ENCODE results near the gene CNRIP1.
"Not testable (repeated sequence)": the region's sequence is repeated elsewhere in the genome, so short reads cannot be mapped to it uniquely, and the experiment has no call there.

Gene CNRIP1, protein sequence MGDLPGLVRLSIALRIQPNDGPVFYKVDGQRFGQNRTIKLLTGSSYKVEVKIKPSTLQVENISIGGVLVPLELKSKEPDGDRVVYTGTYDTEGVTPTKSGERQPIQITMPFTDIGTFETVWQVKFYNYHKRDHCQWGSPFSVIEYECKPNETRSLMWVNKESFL

DNA sequence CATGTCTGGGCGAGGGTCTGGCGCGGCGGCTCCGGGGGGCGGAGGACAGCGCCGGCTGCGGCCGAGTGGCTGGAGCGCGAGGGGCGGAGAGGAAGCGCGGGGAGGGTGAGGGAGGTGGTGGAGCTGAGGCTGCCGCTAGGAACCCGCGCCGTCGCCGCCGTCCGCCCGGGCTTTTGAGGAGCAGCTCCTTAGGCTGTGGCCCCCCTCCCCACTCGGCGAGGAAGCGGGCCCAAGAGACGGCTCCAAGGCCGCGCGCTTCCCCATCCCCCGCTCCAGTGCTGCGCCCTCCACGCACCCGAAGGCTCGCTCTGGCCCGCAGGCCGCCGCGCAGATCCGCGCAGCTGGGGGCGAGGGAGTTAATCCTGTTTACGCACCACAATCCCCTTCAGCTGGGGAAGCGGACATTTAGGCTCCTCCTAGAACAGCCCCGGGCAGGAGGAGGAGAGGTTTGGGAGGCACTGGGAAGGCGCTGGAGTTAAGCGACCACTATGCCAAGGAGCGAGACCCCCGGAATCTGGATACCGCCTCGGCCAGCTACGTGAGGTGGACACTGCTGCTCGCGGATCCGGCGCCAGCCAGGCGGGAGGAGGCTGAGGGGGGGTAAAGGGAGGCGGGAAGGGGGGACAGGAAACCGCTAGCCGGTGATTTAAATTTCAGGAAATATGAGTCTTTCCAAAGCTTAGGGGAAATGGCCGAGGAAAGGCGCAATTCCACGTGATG, at the start of gene CNRIP1:
CNRIP1 (minus strand) TSS at position 552 of the 720 bp plus-strand sequence; CDS start at position 3, 549 bp downstream.
- peak; percentile 61 for DNase-seq (ENCODE audit: low spot score)

DNA sequence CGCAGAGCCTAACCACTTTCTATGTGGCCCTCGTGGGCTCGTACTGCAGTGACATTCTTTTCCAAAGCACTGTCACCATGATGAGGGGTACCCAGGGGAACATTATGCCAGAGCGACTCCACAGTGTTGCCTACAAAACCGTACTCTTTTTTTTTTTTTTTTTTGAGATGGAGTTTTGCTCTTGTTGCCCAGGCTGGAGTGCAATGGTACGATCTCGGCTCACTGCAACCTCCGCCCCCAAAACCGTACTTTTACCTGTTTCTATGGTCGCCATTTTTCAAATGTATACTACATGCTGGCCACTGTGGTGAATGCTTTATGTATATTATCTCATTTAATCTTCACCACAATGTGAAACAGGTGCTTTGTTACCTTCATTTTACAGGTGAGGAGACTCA, 49.6 kb upstream of the CNRIP1 start:
- no peak for DNase-seq (ENCODE audit: low spot score)

DNA sequence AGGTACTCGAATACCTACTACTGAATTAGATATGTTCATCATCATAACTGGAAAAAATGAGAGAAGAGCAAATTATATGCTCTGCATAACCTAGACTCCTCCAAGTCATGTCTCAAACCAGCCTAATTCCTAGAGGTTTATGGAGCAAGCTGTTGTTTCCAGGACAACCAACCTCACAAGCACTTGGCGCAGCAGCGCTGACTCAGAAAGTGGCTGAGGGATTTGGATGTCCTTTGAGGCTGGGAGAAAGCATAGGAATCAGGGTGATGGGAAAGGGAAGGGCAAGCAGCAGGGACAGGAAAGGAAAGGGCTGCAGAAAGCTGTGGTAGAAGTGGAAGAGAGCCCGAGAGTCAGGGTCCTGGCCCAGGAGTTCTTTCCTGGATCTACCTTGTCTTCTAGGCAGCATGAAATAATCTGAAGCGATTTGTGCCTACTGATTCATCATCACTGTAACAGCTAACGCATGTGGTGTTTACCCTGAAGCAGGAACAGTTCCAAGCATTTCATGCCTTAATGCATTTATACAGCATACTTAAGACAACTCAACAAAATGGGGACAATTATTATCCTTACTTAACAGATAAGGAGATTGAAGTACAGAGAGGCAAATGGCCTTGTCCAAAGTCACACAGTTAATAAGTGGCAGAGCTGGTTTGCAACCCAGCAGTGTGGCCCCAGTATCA, 49.0 kb upstream of the CNRIP1 start:
- peak; percentile 53 for DNase-seq (ENCODE audit: low spot score)

DNA sequence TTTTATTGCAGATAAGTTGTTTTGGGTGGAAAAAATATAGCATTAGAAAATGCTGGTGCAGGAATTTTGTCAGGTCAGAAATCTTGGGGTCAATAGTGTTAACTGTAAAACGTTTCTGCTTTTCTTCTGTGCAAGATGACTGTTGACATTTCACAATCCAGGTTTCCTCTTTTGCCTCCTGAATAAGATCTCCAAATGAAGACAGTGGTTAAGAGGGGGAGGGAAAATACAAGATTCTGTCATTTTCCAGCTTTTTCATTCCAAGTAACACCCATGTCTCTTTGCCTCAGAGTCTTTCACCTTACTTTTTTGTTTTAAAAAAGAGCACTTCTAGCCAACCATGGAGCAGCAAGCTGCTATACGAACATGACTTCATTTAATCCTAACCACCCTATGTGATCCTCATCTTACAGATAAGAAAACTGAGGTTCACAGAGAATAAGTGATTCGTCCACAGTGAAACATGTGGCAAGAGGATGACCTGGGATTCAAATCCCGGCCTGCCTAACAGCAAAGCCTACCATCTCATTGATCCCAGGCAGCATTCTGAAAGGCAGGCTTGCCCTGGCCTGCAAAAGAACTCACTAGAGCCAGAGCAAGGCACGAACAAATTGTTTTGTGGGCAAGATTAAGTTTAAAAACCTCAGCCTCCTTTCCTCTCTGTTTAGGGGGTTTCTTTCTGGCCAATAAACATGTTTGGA, 48.4 kb upstream of the CNRIP1 start:
- peak; percentile 67 for DNase-seq (ENCODE audit: low spot score)

DNA sequence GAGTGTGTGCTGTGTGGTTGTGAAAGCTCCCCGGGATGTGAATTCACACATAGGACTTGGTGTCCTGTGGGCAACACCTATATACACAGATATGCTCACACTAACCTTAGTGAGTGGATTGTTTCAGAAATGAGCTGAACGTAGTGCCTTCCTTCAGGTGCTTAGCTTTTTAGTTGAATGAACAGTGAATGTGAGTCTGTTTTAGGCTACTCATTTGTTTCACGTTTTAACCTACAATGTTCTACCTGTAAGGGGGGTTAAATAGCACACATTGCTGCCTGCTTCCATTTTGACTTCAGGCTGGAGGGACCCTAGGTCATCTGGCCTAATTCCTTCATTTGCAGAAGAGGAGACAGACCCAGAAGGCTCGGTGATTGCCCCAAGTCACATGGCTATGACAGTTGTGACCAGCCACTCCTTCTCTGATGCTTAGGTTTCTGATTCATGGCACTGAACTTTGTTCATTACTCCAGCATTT, 46.4 kb upstream of the CNRIP1 start:
- DNase-seq (ENCODE audit: low spot score): peak; percentile 45

DNA sequence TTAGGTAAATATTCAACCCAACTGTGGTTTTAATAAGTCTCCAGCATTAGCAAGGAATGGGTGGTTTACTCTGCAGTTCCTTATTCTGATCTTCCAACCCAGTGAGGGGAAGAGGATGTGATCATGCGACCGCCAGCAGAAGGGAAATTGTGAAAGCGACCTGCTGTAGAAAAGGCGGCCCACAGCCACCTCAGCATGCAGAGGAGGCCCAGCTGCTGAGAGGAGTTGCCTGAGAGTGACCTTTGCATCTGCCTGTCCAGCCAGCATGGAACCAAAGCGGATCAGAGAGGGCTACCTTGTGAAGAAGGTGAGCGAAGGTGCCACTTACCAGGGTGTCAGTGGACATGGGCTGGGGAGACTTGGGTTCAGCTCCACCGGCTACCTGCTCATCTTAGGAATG, 45.3 kb upstream of the CNRIP1 start, which contains the start of gene PLEK:
PLEK (plus strand) TSS at position 196 of the 400 bp plus-strand sequence; CDS start at position 266, 70 bp downstream.
- DNase-seq (ENCODE audit: low spot score): peak; percentile 64

DNA sequence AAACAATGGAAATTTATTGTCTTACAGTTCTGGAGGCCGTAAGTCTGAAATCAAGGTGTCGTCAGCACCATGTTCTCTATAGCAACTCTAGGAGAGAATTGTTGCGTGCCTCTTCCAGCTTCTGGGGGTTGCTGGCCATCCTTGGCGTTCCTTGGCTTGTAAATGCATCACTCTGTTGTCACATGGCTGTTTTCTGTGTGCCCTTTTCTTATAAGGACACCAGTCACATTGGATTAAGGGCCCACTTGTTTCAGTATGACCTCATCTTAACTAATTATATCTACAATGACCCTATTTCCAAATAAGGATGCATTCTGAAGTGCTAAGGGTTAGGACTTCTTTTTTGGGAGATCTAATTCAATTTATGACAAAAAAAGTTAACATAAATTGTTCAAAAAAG, 44.0 kb upstream of the CNRIP1 start:
- DNase-seq (ENCODE audit: low spot score): no peak

DNA sequence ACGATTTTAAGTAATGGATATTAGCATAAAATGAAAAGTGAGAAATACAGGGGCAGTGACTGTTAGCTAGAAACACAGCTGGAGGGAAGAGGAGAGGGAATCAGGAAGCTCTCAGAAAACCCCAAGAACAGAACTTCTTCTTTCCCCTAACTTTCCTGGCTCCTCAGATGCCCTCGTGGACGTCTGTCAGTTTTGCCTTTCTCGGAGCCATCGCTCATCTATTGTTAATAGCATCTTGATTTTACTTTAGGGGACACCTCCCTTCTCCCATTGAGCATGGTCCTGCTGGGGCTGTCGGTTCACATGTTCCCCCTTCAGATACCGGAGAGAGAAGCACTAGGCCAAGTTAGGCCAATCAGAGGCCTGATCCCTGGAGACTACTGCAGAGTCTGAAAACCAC, 43.0 kb upstream of the CNRIP1 start:
- DNase-seq (ENCODE audit: low spot score): peak; percentile 46

DNA sequence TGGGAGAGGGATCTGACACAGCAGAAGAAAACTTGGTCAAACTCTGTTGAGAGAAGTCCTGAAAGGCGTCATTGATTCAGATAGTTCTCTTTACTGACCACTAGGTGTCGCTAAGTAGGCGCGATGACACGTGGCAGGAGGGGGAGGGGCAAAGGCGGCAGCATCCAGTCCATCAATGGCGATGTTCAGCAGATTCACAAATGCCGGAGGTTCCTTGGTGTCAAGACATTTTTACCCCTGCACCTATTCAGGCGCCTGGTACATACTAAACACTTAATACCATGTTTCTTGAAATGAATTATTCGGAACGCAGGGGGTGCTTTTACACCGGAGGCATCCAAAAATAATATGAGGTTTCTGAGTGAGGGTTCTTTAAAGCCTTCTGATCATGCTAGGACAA, 42.3 kb upstream of the CNRIP1 start:
- peak; percentile 64 for DNase-seq (ENCODE audit: low spot score)

DNA sequence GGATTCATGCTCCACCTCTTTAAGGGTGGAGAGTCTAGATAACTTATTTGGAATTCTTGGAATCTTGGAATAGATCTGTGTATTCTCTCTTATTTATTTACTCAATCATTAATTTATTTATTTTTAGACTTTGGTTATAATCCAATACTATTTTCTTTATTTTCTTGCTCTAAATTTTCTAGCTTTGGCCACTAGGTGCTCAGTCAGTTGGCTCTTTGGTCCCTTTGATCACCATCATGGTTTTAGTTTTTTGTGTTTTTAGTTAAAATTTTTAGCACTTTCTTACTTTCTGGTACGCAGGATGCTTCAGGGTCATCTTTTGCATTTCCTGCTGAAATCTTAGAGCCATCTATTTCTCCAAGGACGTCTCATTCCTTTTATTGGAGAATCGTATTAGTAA, 40.1 kb upstream of the CNRIP1 start:
- DNase-seq (ENCODE audit: low spot score): no peak

DNA sequence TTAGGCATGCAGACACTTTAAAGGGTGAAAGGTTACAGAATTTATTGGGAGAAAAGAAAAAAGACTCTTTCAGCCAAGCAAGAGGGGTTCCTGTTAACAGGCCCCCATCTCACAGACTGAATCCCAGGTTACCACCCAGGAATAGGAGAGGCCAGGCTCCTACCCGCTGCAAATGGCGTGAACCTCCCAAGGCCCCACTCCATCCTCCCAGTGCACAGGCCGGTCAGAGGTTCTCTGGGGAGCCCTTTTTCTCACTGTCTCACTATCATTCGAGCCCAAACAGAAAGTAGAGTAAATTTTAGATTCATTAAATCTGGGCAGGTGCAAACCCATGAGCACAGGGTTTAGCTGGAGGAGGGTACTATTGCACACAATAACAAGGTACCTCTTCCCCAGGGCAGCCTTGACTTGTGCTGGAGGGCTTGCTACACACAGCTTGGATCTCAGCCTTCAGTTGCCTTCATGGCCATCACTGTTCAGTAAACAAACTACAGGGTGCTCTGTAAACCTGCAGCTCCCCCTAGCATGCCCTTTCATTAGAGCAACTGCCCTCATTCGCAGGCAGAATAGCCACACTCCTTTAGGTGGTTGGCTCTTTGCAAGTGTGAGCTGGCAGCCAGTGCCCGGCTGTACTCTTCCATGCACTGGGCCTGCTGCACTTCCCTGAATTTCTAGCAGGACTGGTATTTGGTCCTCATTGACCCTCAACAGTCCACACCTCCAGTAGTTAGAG, 38.0 kb upstream of the CNRIP1 start:
- DNase-seq (ENCODE audit: low spot score): peak; percentile 62

DNA sequence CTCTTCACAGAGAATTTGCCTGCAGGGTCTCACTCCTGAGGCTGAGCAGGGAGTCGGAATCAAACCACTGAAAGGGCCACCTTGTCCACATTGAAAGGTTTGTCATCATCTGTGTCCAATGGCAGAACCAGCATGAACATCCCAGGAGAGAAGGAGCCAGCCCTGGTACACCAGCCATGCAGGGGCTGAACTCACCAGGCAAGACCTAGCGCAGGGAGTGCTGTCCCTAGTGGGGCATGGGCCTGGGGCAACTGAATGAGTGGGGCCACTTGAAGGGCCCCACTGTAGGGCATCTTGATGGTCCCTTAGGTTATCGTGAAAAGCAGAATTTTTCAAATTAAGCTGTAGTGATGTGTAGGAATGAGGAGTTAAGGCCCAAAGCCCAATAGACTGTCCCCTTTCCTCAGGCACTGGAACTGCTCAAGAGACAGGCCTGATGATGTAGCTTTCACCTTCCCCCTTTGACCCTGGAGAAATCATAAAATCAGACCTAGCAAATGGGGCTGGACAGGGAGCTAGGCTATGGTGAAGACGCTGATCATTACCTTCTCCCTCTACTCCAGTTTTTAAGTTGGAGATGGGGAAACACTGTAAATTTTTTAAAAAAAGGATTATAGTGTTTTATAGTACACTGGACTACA, 37.0 kb upstream of the CNRIP1 start:
- no peak for DNase-seq (ENCODE audit: low spot score)

DNA sequence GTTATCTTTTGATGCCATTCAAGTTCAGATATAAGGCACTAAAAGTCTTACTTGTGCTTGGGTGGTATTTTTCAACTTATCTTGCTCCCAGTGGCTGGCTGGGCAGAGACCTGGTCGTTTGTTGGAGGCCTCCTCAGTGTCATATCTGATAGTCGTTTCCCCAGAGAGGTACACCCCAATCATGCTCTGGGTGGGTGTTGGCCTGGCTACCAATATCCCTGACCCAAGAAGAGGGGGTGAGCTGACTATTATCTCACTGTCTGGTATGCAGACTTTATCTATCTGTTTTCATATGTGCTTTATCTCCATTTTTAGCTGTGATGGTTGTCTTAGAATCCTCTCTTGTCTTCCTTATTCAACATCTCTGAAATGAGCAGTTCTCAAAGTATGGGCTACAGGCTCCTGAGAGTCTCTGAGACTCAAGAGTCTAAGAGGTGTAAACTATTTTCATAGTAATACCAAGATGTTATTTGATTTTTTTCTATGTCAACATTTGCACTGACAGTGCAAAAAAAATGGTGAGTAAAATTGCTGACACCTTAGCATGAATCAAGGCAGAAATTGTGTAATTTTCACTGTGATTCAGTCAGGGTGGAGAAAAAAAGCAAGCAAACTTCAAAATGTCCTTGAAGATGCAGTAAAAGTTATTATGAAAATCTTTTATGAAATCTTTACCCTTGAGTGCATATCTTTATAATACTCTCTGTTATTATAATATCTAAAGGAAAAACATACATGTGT, 33.1 kb upstream of the CNRIP1 start:
- DNase-seq (ENCODE audit: low spot score): no peak

DNA sequence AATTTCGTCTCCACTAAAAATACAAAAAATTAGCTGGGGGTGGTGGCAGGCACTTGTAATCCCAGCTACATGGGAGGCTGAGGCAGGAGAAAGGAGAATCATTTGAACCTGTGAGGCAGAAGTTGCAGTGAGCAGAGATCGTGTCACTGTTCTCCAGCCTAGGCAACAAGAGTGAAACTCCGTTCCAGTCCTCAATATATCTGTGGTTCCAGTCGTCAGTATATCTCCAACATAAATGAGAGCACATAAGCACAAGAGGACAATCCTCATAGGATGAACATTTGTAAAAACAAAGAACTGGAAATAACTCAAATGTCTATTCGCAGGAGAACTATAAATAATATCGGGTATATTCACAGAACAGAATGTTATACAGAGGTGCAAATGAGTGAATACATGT, 32.2 kb upstream of the CNRIP1 start:
- no peak for DNase-seq (ENCODE audit: low spot score)

DNA sequence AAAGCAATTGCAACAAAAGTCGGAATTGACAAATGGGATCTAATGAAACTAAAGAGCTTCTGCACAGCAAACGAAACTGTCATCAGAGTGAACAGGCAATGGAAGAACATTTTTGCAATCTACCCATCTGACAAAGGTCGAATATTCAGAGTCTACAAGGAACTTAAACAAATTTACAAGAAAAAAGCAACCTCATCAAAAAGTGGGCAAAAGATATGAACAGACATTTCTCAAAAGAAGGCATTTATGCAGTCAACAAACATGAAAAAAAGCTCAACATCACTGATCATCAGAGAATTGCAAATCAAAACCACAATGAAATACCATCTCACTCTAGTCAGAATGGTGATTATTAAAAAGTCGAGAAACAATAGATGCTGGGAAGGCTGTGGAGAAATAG, 29.3 kb upstream of the CNRIP1 start:
- not testable (repeated sequence) for DNase-seq (ENCODE audit: low spot score)

DNA sequence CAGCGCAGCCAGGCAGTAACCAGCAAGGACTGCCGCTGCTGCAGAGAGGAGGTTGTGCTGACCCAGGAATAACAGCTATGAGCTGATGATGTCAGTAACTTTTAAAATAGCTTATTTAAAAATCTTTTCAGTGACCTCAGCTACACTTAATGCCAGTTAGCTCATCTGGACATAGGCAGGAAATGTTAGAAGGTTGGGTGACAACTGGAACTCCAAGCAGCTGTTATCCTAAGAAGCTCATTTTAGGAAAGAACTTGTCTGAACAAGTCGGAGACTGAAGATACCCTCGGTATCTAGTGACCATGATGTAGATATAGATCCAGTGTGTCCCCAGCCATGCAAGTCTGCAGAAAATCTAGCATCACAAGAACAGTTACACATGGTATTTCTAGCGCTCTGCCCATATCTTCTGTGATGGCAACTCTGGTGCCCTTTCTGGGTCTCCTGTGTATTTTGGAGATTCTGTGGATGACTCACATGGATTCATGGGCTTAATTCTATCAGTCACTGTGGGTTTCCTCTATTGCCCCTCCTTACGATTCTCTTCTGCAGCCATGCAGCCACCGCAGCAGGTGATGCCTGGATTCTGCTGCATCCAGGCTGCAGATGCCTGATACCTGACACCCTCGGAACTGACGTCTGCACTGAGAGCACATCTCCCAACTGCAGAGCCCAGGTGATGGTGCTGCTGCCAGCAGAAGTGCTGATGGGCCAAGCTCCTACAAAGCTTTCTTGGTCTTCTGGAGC, 25.6 kb upstream of the CNRIP1 start:
- no peak for DNase-seq (ENCODE audit: low spot score)

DNA sequence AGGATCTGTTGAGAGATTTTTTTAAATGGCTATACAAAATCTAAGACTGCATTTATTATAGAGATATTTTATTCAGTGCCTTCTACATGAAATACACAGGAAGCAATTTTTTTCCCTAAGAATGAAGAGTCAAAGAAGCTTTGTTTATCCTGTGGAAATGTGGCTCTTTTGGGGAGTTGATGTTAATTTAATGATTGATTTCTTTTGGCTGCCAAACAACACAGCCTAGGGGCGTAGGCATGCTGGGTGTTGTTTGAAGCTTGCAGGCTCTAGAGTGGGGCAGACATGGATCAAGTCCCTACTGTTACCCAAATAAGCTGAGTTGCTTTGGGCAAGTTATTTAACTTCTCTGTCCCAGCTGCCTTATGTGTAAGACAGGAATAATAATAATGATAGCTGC, 24.3 kb upstream of the CNRIP1 start:
- DNase-seq (ENCODE audit: low spot score): no peak

DNA sequence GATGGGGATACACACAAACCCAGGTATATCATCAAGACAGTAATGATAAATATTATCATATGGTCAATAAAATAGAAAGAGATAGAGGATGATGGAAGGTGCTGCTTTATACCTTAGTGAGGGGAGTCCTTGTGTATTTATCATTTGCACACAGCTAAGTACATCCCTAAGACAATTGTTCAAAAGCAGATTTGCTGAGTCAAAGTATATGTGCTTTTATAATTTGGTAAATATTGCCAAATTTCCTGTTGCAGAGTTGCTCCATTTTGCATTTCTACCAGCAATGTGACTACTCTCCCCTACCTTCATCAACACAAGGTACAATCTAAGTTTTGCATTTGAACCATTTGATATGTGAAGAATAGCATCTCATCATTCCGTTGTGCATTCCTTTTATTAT, 22.7 kb upstream of the CNRIP1 start:
- no peak for DNase-seq (ENCODE audit: low spot score)

DNA sequence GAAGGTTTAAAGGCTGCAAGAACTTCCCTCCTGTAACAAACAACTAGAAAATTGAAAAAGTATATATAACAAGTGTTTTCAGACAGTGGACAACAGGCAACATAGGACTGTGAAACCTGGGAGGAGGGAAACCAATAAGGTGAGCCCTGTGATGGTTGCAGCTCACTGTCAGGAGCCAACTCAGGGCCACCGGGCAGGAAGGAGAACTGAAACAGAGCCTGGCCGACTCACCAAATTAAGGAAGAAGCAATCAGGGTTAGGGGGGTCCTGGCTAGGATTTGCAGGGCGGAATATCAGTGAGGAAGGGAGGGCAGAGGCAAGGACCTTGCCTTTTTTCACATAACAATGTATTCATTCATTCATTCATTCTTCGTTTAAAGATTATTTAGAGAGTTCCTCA, 21.8 kb upstream of the CNRIP1 start:
- DNase-seq (ENCODE audit: low spot score): no peak

DNA sequence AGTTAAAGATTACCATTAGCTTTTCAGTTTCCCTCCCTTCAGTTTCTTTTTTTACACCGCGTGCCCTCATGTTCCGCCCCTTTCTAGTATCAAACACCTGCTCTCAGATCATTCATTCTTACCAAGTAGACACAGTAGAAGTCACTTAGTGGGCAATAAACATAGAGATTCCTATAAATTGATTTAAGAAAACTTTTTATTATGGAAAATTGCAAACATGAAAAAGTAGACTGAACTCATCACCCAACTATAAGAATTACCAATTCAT, 21.2 kb upstream of the CNRIP1 start:
- no peak for DNase-seq (ENCODE audit: low spot score)
